Omental fat pad (tissue), 4 donors: Measurements from ENCODE around the gene INTS11. TPM values are rescaled to one million over a fixed set of nuclear protein-coding genes. Genes with fewer than 3 reads are reported as not detected.

ENCODE experiments used
- ATAC-seq: fragments of 150-250 bp; one replicate; pipeline ENCODE4 v1.9.1; 2016; ENCODE audit warnings: mild to moderate bottlenecking, moderate library complexity; ENCODE audit not compliant: low FRiP score
- DNase-seq: peaks from one replicate; pipeline ENCODE4 v3.0.0-alpha.2; 2019; ENCODE audit warnings: low spot score
- CTCF ChIP-seq, 3 donors: fragments of 450-650 bp; IDR thresholded peaks; one replicate each; pipeline ENCODE4 v1.5.1; 2016 to 2017; ENCODE audit warnings: antibody characterized with exemption in 3 of 3, mild to moderate bottlenecking in 3 of 3, moderate library complexity in 2 of 3
- total RNA-seq, 4 donors: library from RNA; depleted of rRNA; stranded (reverse); fragments of >200 nt; gene quantifications; one replicate each; pipeline ENCODE4 v1.1.0, GENCODE V29; 2016

The INTS11 gene
- total RNA-seq, 4 donors from 2014 or later: 71.9 to 103 (median 86.2) TPM

GRCh38 chr1:1284221-1285101 is 40.0 kb downstream of the INTS11 start:
- DNase-seq: no peak
- ATAC-seq: no peak
- TF ChIP-seq CTCF (IDR thresholded peaks at IDR 0.05): no peak

GRCh38 chr1:1283821-1284220 is 40.6 kb downstream of the INTS11 start:
- no peak for TF ChIP-seq CTCF (IDR thresholded peaks at IDR 0.05)
- ATAC-seq (no peak), DNase-seq (no peak)

- TF ChIP-seq CTCF (IDR thresholded peaks at IDR 0.05): no peak
- ATAC-seq (no peak), DNase-seq (no peak)
Measured at GRCh38 chr1:1282998-1283397, 41.5 kb downstream of the INTS11 start.

- DNase-seq: no peak
- no peak for TF ChIP-seq CTCF (IDR thresholded peaks at IDR 0.05)
- ATAC-seq: no peak
Measured at GRCh38 chr1:1281533-1282321, 42.7 kb downstream of the INTS11 start.

- no peak for DNase-seq
- no peak for TF ChIP-seq CTCF (IDR thresholded peaks at IDR 0.05)
- no peak for ATAC-seq
Measured at GRCh38 chr1:1280782-1281481, 43.5 kb downstream of the INTS11 start.

- TF ChIP-seq CTCF (IDR thresholded peaks at IDR 0.05): no peak
- ATAC-seq: no peak
- no peak for DNase-seq
Measured at GRCh38 chr1:1279028-1279427, 45.4 kb downstream of the INTS11 start.
